Mesenchymal stem cell (in vitro differentiated cells and primary cell): ENCODE measurements around the gene ADAM23.

ENCODE experiments used
- DNase-seq: peaks from one replicate; pipeline ENCODE4 v3.0.0-alpha.2; 2013
- H2AFZ ChIP-seq: one replicate; pipeline ENCODE4 v1.6.1; 2013; ENCODE audit warnings: low read depth, mild to moderate bottlenecking, control low read depth, inconsistent platforms, low read length, moderate library complexity
- H2AK5ac ChIP-seq: 2 replicates; pipeline ENCODE4 v1.6.1; 2013; ENCODE audit warnings: low read length, moderate library complexity, mild to moderate bottlenecking, inconsistent platforms; ENCODE audit not compliant: severe bottlenecking
- H2BK120ac ChIP-seq: one replicate; pipeline ENCODE4 v1.6.1; 2013; ENCODE audit warnings: low read depth, mild to moderate bottlenecking, inconsistent platforms, low read length, moderate library complexity
- H2BK12ac ChIP-seq, 2 experiments: one replicate each; pipeline ENCODE4 v1.6.1; 2013; ENCODE audit warnings: inconsistent platforms in 2 of 2, low read length in 2 of 2, mild to moderate bottlenecking in 2 of 2, moderate library complexity in 2 of 2, control low read depth in 1 of 2
- H2BK15ac ChIP-seq: one replicate; pipeline ENCODE4 v1.6.1; 2013; ENCODE audit warnings: mild to moderate bottlenecking, low read depth, inconsistent platforms; ENCODE audit not compliant: poor library complexity, severe bottlenecking
- H2BK5ac ChIP-seq: 2 replicates; pipeline ENCODE4 v1.6.1; 2013; ENCODE audit warnings: low read depth, mild to moderate bottlenecking, low read length, control low read depth, inconsistent platforms; ENCODE audit not compliant: poor library complexity, severe bottlenecking
- H3K14ac ChIP-seq, 2 experiments: one replicate each; pipeline ENCODE4 v1.6.1; 2013; ENCODE audit warnings: inconsistent platforms in 2 of 2, low read length in 2 of 2, control low read depth in 1 of 2, mild to moderate bottlenecking in 1 of 2, moderate library complexity in 1 of 2
- H3K18ac ChIP-seq, 2 experiments: one replicate each; pipeline ENCODE4 v1.6.1; 2013; ENCODE audit warnings: inconsistent platforms in 2 of 2, low read length in 2 of 2, control low read depth in 1 of 2, low read depth in 1 of 2, mild to moderate bottlenecking in 1 of 2
- H3K23ac ChIP-seq, 2 experiments: one replicate each; pipeline ENCODE4 v1.6.1; 2013; ENCODE audit warnings: inconsistent platforms in 2 of 2, low read length in 2 of 2, mild to moderate bottlenecking in 2 of 2, moderate library complexity in 2 of 2, control low read depth in 1 of 2
- H3K27ac ChIP-seq: 2 replicates; pipeline ENCODE4 v1.5.1; 2013; ENCODE audit warnings: mild to moderate bottlenecking, moderate library complexity, low read length, control low read depth, inconsistent platforms; ENCODE audit not compliant: poor library complexity, severe bottlenecking
- H3K27me3 ChIP-seq, 2 experiments: 2 replicates each; pipeline versions ENCODE4 v1.6.1 to v1.7.0; 2013; ENCODE audit warnings: low read length in 2 of 2, mild to moderate bottlenecking in 2 of 2, moderate library complexity in 2 of 2, control low read depth in 1 of 2, inconsistent platforms in 1 of 2; ENCODE audit not compliant: control insufficient read depth in 1 of 2, insufficient read depth in 1 of 2
- H3K36me3 ChIP-seq, 2 experiments: 2 replicates each; pipeline versions ENCODE4 v1.6.1 to v1.7.0; 2013; ENCODE audit warnings: low read length in 2 of 2, control low read depth in 1 of 2, inconsistent platforms in 1 of 2, low read depth in 1 of 2, mild to moderate bottlenecking in 1 of 2; ENCODE audit not compliant: insufficient read depth in 2 of 2, control insufficient read depth in 1 of 2
- H3K4ac ChIP-seq, 2 experiments: one replicate each; pipeline ENCODE4 v1.6.1; 2013; ENCODE audit warnings: inconsistent platforms in 2 of 2, low read length in 2 of 2, mild to moderate bottlenecking in 2 of 2, moderate library complexity in 2 of 2, control low read depth in 1 of 2, low read depth in 1 of 2
- H3K4me1 ChIP-seq: 2 replicates; pipeline ENCODE4 v1.6.1; 2013; ENCODE audit warnings: low read depth, low read length, control low read depth; ENCODE audit not compliant: control insufficient read depth, insufficient read depth
- H3K4me2 ChIP-seq: 2 replicates; pipeline ENCODE4 v1.6.1; 2013; ENCODE audit warnings: low read length, mild to moderate bottlenecking, inconsistent platforms; ENCODE audit not compliant: poor library complexity, severe bottlenecking
- H3K4me3 ChIP-seq, 2 experiments: 2 replicates each; pipeline versions ENCODE4 v1.5.1 to v1.7.0; 2013; ENCODE audit warnings: low read length in 2 of 2, mild to moderate bottlenecking in 2 of 2, control low read depth in 1 of 2, low read depth in 1 of 2; ENCODE audit not compliant: insufficient read depth in 1 of 2
- H3K79me1 ChIP-seq: replicated peaks from 2 replicates; pipeline ENCODE4 v1.6.1; 2013; ENCODE audit warnings: mild to moderate bottlenecking, control low read depth, low read length, inconsistent platforms; ENCODE audit not compliant: poor library complexity, severe bottlenecking
- H3K9ac ChIP-seq: 2 replicates; pipeline ENCODE4 v1.7.0; 2013; ENCODE audit warnings: mild to moderate bottlenecking, low read length, moderate library complexity
- H3K9me3 ChIP-seq: 2 replicates; pipeline ENCODE4 v1.7.0; 2013; ENCODE audit warnings: mild to moderate bottlenecking, low read length; ENCODE audit not compliant: control insufficient read depth
- H4K8ac ChIP-seq: one replicate; pipeline ENCODE4 v1.6.1; 2013; ENCODE audit warnings: inconsistent platforms, mild to moderate bottlenecking, low read length, moderate library complexity
- H4K91ac ChIP-seq: one replicate; pipeline ENCODE4 v1.6.1; 2013; ENCODE audit warnings: mild to moderate bottlenecking, low read length, inconsistent platforms
- whole genome bisulfite sequencing: methylation state at CpG from one replicate; pipeline ENCODE4 v1.1.7; 2013; ENCODE audit warnings: mixed read lengths; 5-methylcytosine and 5-hydroxymethylcytosine counted together

Gene ADAM23

DNA sequence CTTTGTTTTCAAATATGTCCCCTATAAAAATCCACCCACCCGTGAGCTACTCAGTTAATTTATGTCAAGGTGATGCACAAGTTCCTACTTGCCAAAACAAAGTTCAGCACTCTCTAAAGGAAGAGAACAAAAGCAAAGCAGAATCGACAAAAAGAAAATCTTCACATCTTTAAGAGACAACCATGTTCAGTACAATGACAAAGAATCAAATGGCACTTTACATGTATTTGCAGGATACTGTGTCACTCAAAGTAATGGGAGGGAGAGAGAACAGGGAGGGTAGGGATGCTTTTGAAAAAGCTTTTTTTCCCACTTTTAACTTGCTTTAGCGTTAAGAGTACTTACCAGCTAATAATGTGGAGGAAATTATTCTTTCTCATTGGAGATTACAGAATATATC is 159.9 kb downstream of the ADAM23 start:
- 91% methylated on average over 1 of the region's 3 CpGs for WGBS
- Histone ChIP-seq H3K9ac (no peak overlapping the region), H2BK12ac (no peak overlapping the region), H3K14ac (no peak overlapping the region), H4K91ac (no peak overlapping the region), H3K23ac (no peak overlapping the region), H2AK5ac (no peak overlapping the region), H3K18ac (no peak overlapping the region), H2BK5ac (no peak overlapping the region), H3K9me3 (no peaks in the 10 kb centered on the region), H2AFZ (no peak overlapping the region), H3K4me1 (no peaks in the 10 kb centered on the region), H3K36me3 (no peaks in the 10 kb centered on the region), H3K79me1 (no peaks in the 10 kb centered on the region), H3K27me3 (no peaks in the 10 kb centered on the region), H3K27ac (no peak overlapping the region), H3K4me2 (no peak overlapping the region), H3K4ac (no peak overlapping the region), H2BK120ac (no peak overlapping the region), H2BK15ac (no peak overlapping the region), H3K4me3 (no peak overlapping the region), H4K8ac (no peak overlapping the region)
- DNase-seq = no peak

DNA sequence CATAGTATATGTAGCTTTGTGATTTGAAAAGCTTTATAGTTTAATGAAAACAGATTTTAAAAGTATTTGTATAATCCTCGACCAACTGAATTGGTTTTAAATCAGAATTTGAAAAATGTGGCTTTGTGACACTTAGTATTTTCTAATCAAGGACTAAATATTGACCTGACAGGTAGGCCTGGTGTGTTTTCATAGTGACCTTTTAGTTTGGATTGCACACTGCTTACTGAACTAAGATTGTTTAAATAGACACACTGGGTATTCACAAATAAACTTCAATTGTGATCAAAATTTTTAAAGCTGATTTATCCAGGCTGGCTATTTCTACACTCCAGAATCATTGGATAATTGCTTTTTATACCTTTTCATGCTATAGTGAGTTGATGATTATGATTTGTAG is 167.1 kb downstream of the ADAM23 start:
- Histone ChIP-seq H2AK5ac (no peak overlapping the region), H2BK15ac (no peak overlapping the region), H3K27me3 (no peaks in the 10 kb centered on the region), H3K4ac (no peak overlapping the region), H3K9ac (no peak overlapping the region), H3K14ac (no peak overlapping the region), H4K8ac (no peak overlapping the region), H3K18ac (no peak overlapping the region), H2BK5ac (no peak overlapping the region), H3K36me3 (no peaks in the 10 kb centered on the region), H3K9me3 (peaks cover 5% of the 10 kb centered on the region), H2BK120ac (no peak overlapping the region), H3K4me2 (no peak overlapping the region), H2AFZ (no peak overlapping the region), H3K23ac (no peak overlapping the region), H2BK12ac (no peak overlapping the region), H3K4me1 (peaks cover 2% of the 10 kb centered on the region), H3K4me3 (no peak overlapping the region), H4K91ac (no peak overlapping the region), H3K79me1 (no peaks in the 10 kb centered on the region), H3K27ac (no peak overlapping the region)
- WGBS = 100% methylated on average over 1 of the region's 1 CpG
- DNase-seq = no peak

DNA sequence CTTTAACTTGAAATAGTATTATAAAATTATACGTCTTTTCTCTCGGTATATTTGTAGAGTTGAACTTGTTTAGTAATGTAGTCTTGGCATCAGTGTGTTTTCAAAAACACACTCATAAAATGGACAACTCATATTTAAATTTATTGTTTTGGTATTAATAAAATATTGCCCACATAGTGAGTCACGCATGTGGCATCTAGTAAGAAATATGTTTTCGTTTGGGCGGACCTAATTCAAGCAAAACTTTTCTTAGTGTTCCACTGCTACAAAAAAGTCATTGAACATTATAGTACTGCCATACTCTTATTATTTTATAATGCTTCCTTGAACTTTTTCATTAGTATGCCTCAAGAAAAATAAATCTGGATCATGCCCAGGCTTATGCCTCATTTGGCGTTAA is 167.9 kb downstream of the ADAM23 start:
- no peak overlapping the region for H2BK15ac ChIP-seq
- no peak overlapping the region for H2AFZ ChIP-seq
- H3K27ac ChIP-seq = no peak overlapping the region
- no peaks in the 10 kb centered on the region for H3K36me3 ChIP-seq
- no peak overlapping the region for H4K8ac ChIP-seq
- H2BK120ac ChIP-seq = no peak overlapping the region
- H3K9me3 ChIP-seq = peaks cover 5% of the 10 kb centered on the region
- H3K79me1 ChIP-seq = no peaks in the 10 kb centered on the region
- no peak overlapping the region for H3K4me3 ChIP-seq
- no peak overlapping the region for H3K18ac ChIP-seq
- no peak overlapping the region for H4K91ac ChIP-seq
- WGBS = 100% methylated on average over 1 of the region's 6 CpGs
- H2BK12ac ChIP-seq = no peak overlapping the region
- H3K27me3 ChIP-seq = no peaks in the 10 kb centered on the region
- no peak overlapping the region for H2AK5ac ChIP-seq
- no peak overlapping the region for H2BK5ac ChIP-seq
- no peak for DNase-seq
- peaks cover 2% of the 10 kb centered on the region for H3K4me1 ChIP-seq
- H3K9ac ChIP-seq = no peak overlapping the region
- H3K4me2 ChIP-seq = no peak overlapping the region
- H3K14ac ChIP-seq = no peak overlapping the region
- H3K4ac ChIP-seq = no peak overlapping the region
- H3K23ac ChIP-seq = no peak overlapping the region

DNA sequence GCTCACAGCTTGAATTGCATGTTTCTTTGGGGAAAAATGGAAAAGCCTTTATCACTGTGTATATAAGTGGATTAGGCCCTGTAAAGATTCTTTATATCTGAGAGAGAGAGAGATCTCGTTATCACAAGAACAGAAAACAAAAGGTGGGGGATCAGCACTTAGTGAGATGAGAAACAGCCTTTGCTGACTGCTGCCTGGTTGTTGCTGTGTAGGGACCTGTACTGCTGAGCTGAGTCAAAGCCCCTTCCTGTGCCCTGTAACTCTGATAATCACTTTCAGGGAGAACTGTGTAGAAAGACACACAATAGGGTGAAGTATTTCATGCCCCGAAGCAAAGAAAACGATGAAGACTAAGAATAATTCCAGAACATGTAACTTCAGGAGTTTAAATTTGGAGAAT is 168.4 kb downstream of the ADAM23 start:
- 78% methylated on average over 3 of the region's 3 CpGs for WGBS
- Histone ChIP-seq H3K79me1 (no peaks in the 10 kb centered on the region), H3K4me1 (peaks cover 2% of the 10 kb centered on the region), H4K8ac (no peak overlapping the region), H3K23ac (no peak overlapping the region), H3K27me3 (no peaks in the 10 kb centered on the region), H2AK5ac (no peak overlapping the region), H2BK15ac (no peak overlapping the region), H2BK5ac (no peak overlapping the region), H3K36me3 (no peaks in the 10 kb centered on the region), H3K27ac (no peak overlapping the region), H2BK120ac (no peak overlapping the region), H3K18ac (no peak overlapping the region), H2BK12ac (no peak overlapping the region), H3K9ac (no peak overlapping the region), H3K4ac (no peak overlapping the region), H3K14ac (no peak overlapping the region), H3K4me3 (no peak overlapping the region), H3K9me3 (peaks cover 5% of the 10 kb centered on the region), H2AFZ (no peak overlapping the region), H4K91ac (no peak overlapping the region), H3K4me2 (no peak overlapping the region)
- no peak for DNase-seq
